Inferior parietal cortex (tissue), 1 donor: ENCODE measurements around the gene RIC8B.
A peak's percentile ranks its signal among the peaks of the same experiment; 100 is the strongest.
"Not testable (repeated sequence)": the region's sequence is repeated elsewhere in the genome, so short reads cannot be mapped to it uniquely, and the experiment has no call there.

Experiments
- DNase-seq: peaks from one replicate; pipeline ENCODE4 v3.0.0-alpha.2; 2016; ENCODE audit errors: extremely low spot score

RIC8B gene

GRCh38 chr12:106902053-106902452 is 127.6 kb downstream of the RIC8B start:
- DNase-seq: no peak

- DNase-seq: no peak
Observed at GRCh38 chr12:106903241-106903945, 128.9 kb downstream of the RIC8B start.

- no peak for DNase-seq
Observed at GRCh38 chr12:106906715-106907114, 132.2 kb downstream of the RIC8B start.

GRCh38 chr12:106907411-106907810 is 132.9 kb downstream of the RIC8B start:
- DNase-seq: no peak

GRCh38 chr12:106907846-106908245 is 133.4 kb downstream of the RIC8B start:
- DNase-seq: no peak

- no peak for DNase-seq
Observed at GRCh38 chr12:106908561-106908960, 134.1 kb downstream of the RIC8B start.

- no peak for DNase-seq
Observed at GRCh38 chr12:106910202-106910601, 135.7 kb downstream of the RIC8B start.

GRCh38 chr12:106911581-106911980 is 137.1 kb downstream of the RIC8B start:
- DNase-seq: no peak

- DNase-seq: no peak
Observed at GRCh38 chr12:106913456-106913855, 139.0 kb downstream of the RIC8B start.

- DNase-seq: no peak
Observed at GRCh38 chr12:106914796-106915634, 140.5 kb downstream of the RIC8B start.

- no peak for DNase-seq
Observed at GRCh38 chr12:106915635-106916026, 141.1 kb downstream of the RIC8B start.

- no peak for DNase-seq
Observed at GRCh38 chr12:106917503-106917902, 143.0 kb downstream of the RIC8B start.

- no peak for DNase-seq
Observed at GRCh38 chr12:106918746-106919145, 144.3 kb downstream of the RIC8B start.

- peak; percentile 76 for DNase-seq
Observed at GRCh38 chr12:106919910-106920544, 145.5 kb downstream of the RIC8B start.

GRCh38 chr12:106921976-106922375 is 147.5 kb downstream of the RIC8B start:
- DNase-seq: not testable (repeated sequence)

- DNase-seq: not testable (repeated sequence)
Observed at GRCh38 chr12:106923594-106923993, 149.1 kb downstream of the RIC8B start.

GRCh38 chr12:106924268-106924861 is 149.9 kb downstream of the RIC8B start:
- no peak for DNase-seq

- DNase-seq: no peak
Observed at GRCh38 chr12:106926657-106927056, 152.2 kb downstream of the RIC8B start.

GRCh38 chr12:106934277-106934676 is 159.8 kb downstream of the RIC8B start:
- DNase-seq: no peak
